A549 (cell line): ENCODE measurements around the gene DUSP23. TPM values are rescaled to one million over a fixed set of nuclear protein-coding genes. Genes with fewer than 3 reads are reported as not detected.

Source experiments
- ATAC-seq, 2 experiments: fragments of 200-7000 bp in 1 of 2; fragments of >200 bp in 1 of 2; cut with Nextera tagmentation in 1 of 2; cut with Tn5 transposase in 1 of 2; 3 replicates each; pipeline versions ENCODE4 v1.8.0 to v1.9.1; 2018 to 2020; ENCODE audit warnings: mild to moderate bottlenecking in 1 of 2, moderate library complexity in 1 of 2
- CTCF ChIA-PET: fragments of 300-600 bp; sonication (Branson Sonifier 250); formaldehyde crosslinking; extraction: SDS; loops from one replicate; lab custom pipeline; 2021; ENCODE audit warnings: antibody characterized with exemption, inconsistent platforms; lab: Yijun Ruan, JAX
- POLR2A ChIA-PET: fragments of 350-600 bp; formaldehyde crosslinking; extraction: SDS; loops from one replicate; lab custom pipeline; 2021; ENCODE audit warnings: antibody characterized with exemption, inconsistent platforms; lab: Yijun Ruan, JAX
- DNase-seq, 2 experiments: peaks; one replicate each; pipeline versions ENCODE4 v3.0.0 to v3.0.0-alpha.2; 2011 to 2016; ENCODE audit warnings: low read depth in 1 of 2, low spot score in 1 of 2
- FAIRE-seq: peaks from 2 replicates; lab custom pipeline; 2011; peaks lifted over from hg19 to GRCh38; lab: Jason Lieb, UNC
- H3K27ac ChIP-seq, 2 experiments: fragments of >200 bp; sonication (Bioruptor Twin); formaldehyde crosslinking; 3 replicates each; pipeline ENCODE4 v1.5.1; 2016 to 2017
- H3K4me1 ChIP-seq: fragments of >200 bp; sonication (Bioruptor Twin); formaldehyde crosslinking; 3 replicates; pipeline ENCODE4 v1.6.1; 2016
- H3K4me2 ChIP-seq: fragments of >200 bp; sonication (Bioruptor Twin); formaldehyde crosslinking; 3 replicates; pipeline ENCODE4 v1.6.1; 2016
- H3K4me3 ChIP-seq: fragments of >200 bp; sonication (Bioruptor Twin); formaldehyde crosslinking; 3 replicates; pipeline ENCODE4 v1.5.1; 2016
- H3K9me3 ChIP-seq: fragments of >200 bp; sonication (Bioruptor Twin); formaldehyde crosslinking; 3 replicates; pipeline ENCODE4 v1.6.1; 2016
- CHD2 ChIP-seq: fragments of 150-350 bp; IDR thresholded peaks from 2 replicates; pipeline ENCODE4 v1.6.1; 2014; ENCODE audit warnings: low read length; ENCODE audit not compliant: partially characterized antibody
- CHD4 ChIP-seq: fragments of 200-600 bp; sonication (generic); IDR thresholded peaks from 2 replicates; pipeline ENCODE4 v1.6.1; 2016; ENCODE audit warnings: antibody characterized with exemption, mild to moderate bottlenecking, borderline replicate concordance
- ESRRA ChIP-seq: fragments of 150-350 bp; IDR thresholded peaks from 2 replicates; pipeline ENCODE4 v1.6.1; 2014; ENCODE audit warnings: mild to moderate bottlenecking, low read length, borderline replicate concordance
- FOSB ChIP-seq: fragments of 250-450 bp; sonication (Bioruptor Pico); IDR thresholded peaks from 2 replicates; pipeline ENCODE4 v1.5.0; 2020; ENCODE audit warnings: mild to moderate bottlenecking, moderate library complexity
- FOXS1 ChIP-seq: fragments of 250-450 bp; sonication (Bioruptor Pico); IDR thresholded peaks from 2 replicates; pipeline ENCODE4 v1.5.0; 2020; ENCODE audit warnings: mild to moderate bottlenecking, moderate library complexity
- GATA3 ChIP-seq: IDR thresholded peaks from 2 replicates; pipeline ENCODE4 v1.6.1; 2012; ENCODE audit warnings: borderline replicate concordance
- HDAC2 ChIP-seq: fragments of 200-600 bp; sonication (generic); IDR thresholded peaks from 2 replicates; pipeline ENCODE4 v1.6.1; 2016
- HOXA7 ChIP-seq: fragments of 250-450 bp; sonication (Bioruptor Pico); IDR thresholded peaks from 2 replicates; pipeline ENCODE4 v1.5.0; 2020; ENCODE audit warnings: mild to moderate bottlenecking, moderate library complexity
- JUNB ChIP-seq: fragments of >200 bp; sonication (Bioruptor Twin); formaldehyde crosslinking; IDR thresholded peaks from 2 replicates; pipeline ENCODE4 v1.6.1; 2016
- MAZ ChIP-seq: fragments of 150-350 bp; IDR thresholded peaks from 2 replicates; pipeline ENCODE4 v1.6.1; 2014; ENCODE audit warnings: antibody characterized with exemption, low read depth, low read length, borderline replicate concordance
- NFE2L2 ChIP-seq: fragments of 150-350 bp; conservative IDR thresholded peaks from 2 replicates; pipeline ENCODE4 v1.6.1; 2014; ENCODE audit warnings: low read length
- NR3C1 ChIP-seq: fragments of >200 bp; sonication (Bioruptor Twin); formaldehyde crosslinking; IDR thresholded peaks from 3 replicates; pipeline ENCODE4 v1.6.1; 2017
- PHF8 ChIP-seq: fragments of 200-600 bp; sonication (generic); IDR thresholded peaks from 2 replicates; pipeline ENCODE4 v1.6.1; 2016; ENCODE audit warnings: low read depth, mild to moderate bottlenecking, antibody characterized with exemption, moderate library complexity, borderline replicate concordance
- POLR2A ChIP-seq: IDR thresholded peaks from 2 replicates; pipeline ENCODE4 v1.6.1; 2012; ENCODE audit warnings: mild to moderate bottlenecking, low read length
- RAD21 ChIP-seq, 2 experiments: fragments of >200 bp in 1 of 2; sonication (Bioruptor Twin) in 1 of 2; formaldehyde crosslinking in 1 of 2; IDR thresholded peaks in 1 of 2; conservative IDR thresholded peaks in 1 of 2; 2 replicates in 1 of 2; 3 replicates in 1 of 2; pipeline ENCODE4 v1.6.1; 2012 to 2018; ENCODE audit warnings: inconsistent platforms in 1 of 2
- RCOR1 ChIP-seq: fragments of 150-350 bp; IDR thresholded peaks from 2 replicates; pipeline ENCODE4 v1.6.1; 2014; ENCODE audit warnings: antibody characterized with exemption, low read length, low read depth
- TFCP2L1 ChIP-seq: fragments of 250-450 bp; sonication (Bioruptor Pico); IDR thresholded peaks from 2 replicates; pipeline ENCODE4 v1.5.0; 2021; ENCODE audit warnings: mild to moderate bottlenecking
- TP53 ChIP-seq: fragments of 250-450 bp; sonication (Bioruptor Pico); IDR thresholded peaks from 2 replicates; pipeline ENCODE4 v1.5.0; 2021; ENCODE audit warnings: mild to moderate bottlenecking, moderate library complexity
- ZC3H11A ChIP-seq: fragments of 450-650 bp; IDR thresholded peaks from 2 replicates; pipeline ENCODE4 v1.6.1; 2014; ENCODE audit warnings: antibody characterized with exemption, mild to moderate bottlenecking
- ZFP36 ChIP-seq: fragments of 450-650 bp; IDR thresholded peaks from 2 replicates; pipeline ENCODE4 v1.6.1; 2014; ENCODE audit warnings: borderline replicate concordance; ENCODE audit not compliant: partially characterized antibody
- ZNF302 ChIP-seq: fragments of 250-450 bp; sonication (Bioruptor Pico); IDR thresholded peaks from 2 replicates; pipeline ENCODE4 v1.9.0; 2021; ENCODE audit warnings: inconsistent platforms, mild to moderate bottlenecking, moderate library complexity
- WGBS: methylation state at CpG from one replicate; pipeline ENCODE4 v1.1.6; 2017; ENCODE audit errors: missing lambda C conversion rate; 5-methylcytosine and 5-hydroxymethylcytosine counted together
- polyA plus RNA-seq, 4 experiments: library from polyadenylated mRNA; depleted of rRNA in 3 of 4; stranded (reverse); fragments of >200 nt; fragmentation: RNase III in 1 of 4; extraction: RNeasy Plus Mini Kit Qiagen cat#74134 plus additional on column Dnase treatment in 1 of 4; gene quantifications; 2 replicates in 3 of 4; 3 replicates in 1 of 4; pipeline ENCODE4 v1.2.3, GENCODE V29; 2011 to 2017
- TF ChIP-seq, protein P1 (sequence below): fragments of 250-450 bp; sonication (Bioruptor Pico); IDR thresholded peaks from 2 replicates; pipeline ENCODE4 v1.5.0; 2021; ENCODE audit warnings: mild to moderate bottlenecking, moderate library complexity, borderline replicate concordance
- TF ChIP-seq, protein P2 (sequence below): IDR thresholded peaks from 2 replicates; pipeline ENCODE4 v1.6.1; 2012
- TF ChIP-seq, protein P3 (sequence below): IDR thresholded peaks from 2 replicates; pipeline ENCODE4 v1.6.1; 2012
- TF ChIP-seq, protein P4 (sequence below): fragments of >200 bp; sonication (Bioruptor Twin); formaldehyde crosslinking; IDR thresholded peaks from 3 replicates; pipeline ENCODE4 v1.5.1; 2016
- TF ChIP-seq, protein P5 (sequence below): fragments of 200-600 bp; sonication (generic); IDR thresholded peaks from 2 replicates; pipeline ENCODE4 v1.6.1; 2016; ENCODE audit warnings: antibody characterized with exemption, mild to moderate bottlenecking, moderate library complexity

DUSP23 gene
- polyA plus RNA-seq, 2 of the 4 experiments (the other 2 are of a cell fraction), result 32.3 to 60.1 TPM

DNA sequence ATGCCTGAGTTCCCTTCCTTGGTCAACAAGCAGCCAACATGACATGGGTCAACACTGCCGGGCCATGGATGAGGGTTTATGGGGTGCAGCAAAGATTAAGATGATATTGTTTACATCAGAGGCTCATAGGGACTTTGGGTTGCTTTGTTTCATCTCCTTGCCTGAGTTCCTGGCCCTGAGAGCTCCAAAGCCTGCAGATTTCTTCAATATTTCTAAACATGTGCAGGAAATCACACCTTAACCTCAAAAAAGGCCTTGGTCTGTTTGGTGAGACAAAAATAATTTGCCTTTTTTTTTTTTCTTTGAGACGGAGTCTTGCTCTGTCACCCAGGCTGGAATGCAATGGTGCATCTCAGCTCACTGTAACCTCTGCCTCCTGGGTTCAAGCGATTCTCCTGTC lies 46.8 kb downstream of the DUSP23 start:
- ChIA-PET POLR2A (no interaction called here), CTCF (interaction anchor here (1.1 to 8.9 kb wide), 3 partner anchors 29 to 51 kb away, joined by 3 to 55 read pairs (median 4); no protein-coding TSS in a partner anchor)
- FAIRE-seq (no peak), ATAC-seq (no peak), DNase-seq (no peak)
- Histone ChIP-seq H3K9me3 (no peaks in the 10 kb centered on the region), H3K4me2 (no peak overlapping the region), H3K4me3 (no peak overlapping the region), H3K4me1 (no peaks in the 10 kb centered on the region), H3K27ac (no peak overlapping the region)
- TF ChIP-seq ESRRA (no peak), ZFP36 (no peak), HOXA7 (CRISPR knock-in tag) (no peak), RCOR1 (no peak), RAD21 (conservative IDR thresholded peaks at IDR 0.05 in 1 of 2, IDR thresholded peaks at IDR 0.05 in 1 of 2) (no peak), POLR2A (no peak), FOSB (CRISPR knock-in tag) (no peak)
- TF ChIP-seq, protein P1, sequence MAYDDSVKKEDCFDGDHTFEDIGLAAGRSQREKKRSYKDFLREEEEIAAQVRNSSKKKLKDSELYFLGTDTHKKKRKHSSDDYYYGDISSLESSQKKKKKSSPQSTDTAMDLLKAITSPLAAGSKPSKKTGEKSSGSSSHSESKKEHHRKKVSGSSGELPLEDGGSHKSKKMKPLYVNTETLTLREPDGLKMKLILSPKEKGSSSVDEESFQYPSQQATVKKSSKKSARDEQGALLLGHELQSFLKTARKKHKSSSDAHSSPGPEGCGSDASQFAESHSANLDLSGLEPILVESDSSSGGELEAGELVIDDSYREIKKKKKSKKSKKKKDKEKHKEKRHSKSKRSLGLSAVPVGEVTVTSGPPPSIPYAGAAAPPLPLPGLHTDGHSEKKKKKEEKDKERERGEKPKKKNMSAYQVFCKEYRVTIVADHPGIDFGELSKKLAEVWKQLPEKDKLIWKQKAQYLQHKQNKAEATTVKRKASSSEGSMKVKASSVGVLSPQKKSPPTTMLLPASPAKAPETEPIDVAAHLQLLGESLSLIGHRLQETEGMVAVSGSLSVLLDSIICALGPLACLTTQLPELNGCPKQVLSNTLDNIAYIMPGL (CRISPR knock-in tag), result no peak
- WGBS, result 79% methylated on average over 3 of the region's 3 CpGs

DNA sequence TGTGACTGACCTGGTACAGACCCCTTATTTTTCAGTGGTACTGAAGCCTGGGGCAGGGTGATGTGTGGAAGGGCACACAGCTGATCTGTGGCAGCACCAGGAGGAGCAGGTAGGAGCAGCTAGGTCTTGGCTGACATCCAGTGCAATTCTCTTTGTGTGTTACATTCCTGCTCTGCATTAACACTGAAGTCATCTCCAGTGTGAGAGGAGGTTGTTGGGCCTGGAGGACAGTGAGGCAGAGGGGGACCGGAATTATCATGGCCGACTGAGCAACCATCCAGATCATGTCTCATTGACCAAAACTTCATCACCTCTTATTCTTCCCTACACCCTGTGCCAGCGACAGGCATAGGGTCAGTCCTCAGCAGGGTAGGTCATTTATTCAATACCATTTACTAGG lies 47.4 kb downstream of the DUSP23 start:
- ChIA-PET POLR2A (no interaction called here), CTCF (interaction anchor here (1.1 to 8.9 kb wide), 3 partner anchors 8 to 30 kb away, joined by 3 to 55 read pairs (median 8); no protein-coding TSS in a partner anchor)
- H3K4me3 ChIP-seq, result no peak overlapping the region
- ATAC-seq, result no peak
- no peak for FAIRE-seq
- DNase-seq, result no peak
- WGBS, result 81% methylated on average over 3 of the region's 3 CpGs
- TF ChIP-seq NR3C1 (no peak), FOXS1 (CRISPR knock-in tag) (no peak), MAZ (no peak), CHD2 (no peak), CHD4 (no peak), JUNB (no peak), NFE2L2 (no peak), TP53 (CRISPR knock-in tag) (no peak), TFCP2L1 (no peak)
- no peak overlapping the region for H3K27ac ChIP-seq
- H3K9me3 ChIP-seq, result no peaks in the 10 kb centered on the region
- no peaks in the 10 kb centered on the region for H3K4me1 ChIP-seq
- no peak overlapping the region for H3K4me2 ChIP-seq

DNA sequence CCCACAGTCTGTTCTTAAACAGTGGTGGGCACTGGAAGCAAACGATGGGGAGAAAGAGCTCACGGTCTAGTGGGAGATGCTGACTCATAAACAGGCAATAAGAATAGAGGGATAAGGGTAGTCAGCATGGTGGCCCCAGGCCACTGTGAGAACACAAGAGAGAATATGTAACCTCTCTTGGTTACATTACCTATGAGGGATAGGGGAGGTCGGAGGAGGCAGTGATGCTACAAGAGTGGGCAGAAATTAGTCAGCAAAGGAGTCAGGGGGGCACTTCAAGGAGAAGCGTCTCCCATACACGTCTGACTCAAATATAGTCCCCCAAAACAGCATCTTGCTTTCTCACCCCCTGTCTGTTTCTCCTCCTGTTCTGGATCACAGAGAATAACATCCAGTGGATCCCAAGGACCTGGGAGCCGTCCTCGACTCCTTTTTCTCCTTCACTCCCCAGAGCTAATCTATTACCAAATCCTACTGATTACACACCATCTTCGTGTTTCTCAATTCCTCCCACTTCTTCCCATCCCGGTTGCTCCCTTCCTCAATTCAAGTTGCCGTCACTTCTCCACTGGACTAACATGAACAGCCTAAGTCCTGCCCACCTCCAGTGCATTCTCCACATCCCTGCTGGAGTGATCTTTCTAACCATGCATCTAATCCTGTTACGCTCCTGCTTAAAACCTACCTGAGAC lies 48.0 kb downstream of the DUSP23 start:
- no peak overlapping the region for H3K4me2 ChIP-seq
- FAIRE-seq (no peak), ATAC-seq (peak in 1 of 2 experiments; percentile 44; a peak in 3 of 6 replicates), DNase-seq (no peak)
- ChIA-PET POLR2A (no interaction called here), CTCF (interaction anchor here (1.0 to 8.9 kb wide), 7 partner anchors 9 to 178 kb away, joined by 3 to 55 read pairs (median 5); no protein-coding TSS in a partner anchor)
- no peaks in the 10 kb centered on the region for H3K4me1 ChIP-seq
- H3K27ac ChIP-seq, result no peak overlapping the region
- 83% methylated on average over 11 of the region's 11 CpGs for WGBS
- H3K9me3 ChIP-seq, result no peaks in the 10 kb centered on the region
- no peak overlapping the region for H3K4me3 ChIP-seq
- no peak for TF ChIP-seq TP53 (CRISPR knock-in tag)
- TF ChIP-seq ZFP36, result no peak
- TF ChIP-seq, protein P2, sequence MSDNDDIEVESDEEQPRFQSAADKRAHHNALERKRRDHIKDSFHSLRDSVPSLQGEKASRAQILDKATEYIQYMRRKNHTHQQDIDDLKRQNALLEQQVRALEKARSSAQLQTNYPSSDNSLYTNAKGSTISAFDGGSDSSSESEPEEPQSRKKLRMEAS, result no peak
- no peak for TF ChIP-seq ZNF302 (CRISPR knock-in tag)
- TF ChIP-seq, protein P3, sequence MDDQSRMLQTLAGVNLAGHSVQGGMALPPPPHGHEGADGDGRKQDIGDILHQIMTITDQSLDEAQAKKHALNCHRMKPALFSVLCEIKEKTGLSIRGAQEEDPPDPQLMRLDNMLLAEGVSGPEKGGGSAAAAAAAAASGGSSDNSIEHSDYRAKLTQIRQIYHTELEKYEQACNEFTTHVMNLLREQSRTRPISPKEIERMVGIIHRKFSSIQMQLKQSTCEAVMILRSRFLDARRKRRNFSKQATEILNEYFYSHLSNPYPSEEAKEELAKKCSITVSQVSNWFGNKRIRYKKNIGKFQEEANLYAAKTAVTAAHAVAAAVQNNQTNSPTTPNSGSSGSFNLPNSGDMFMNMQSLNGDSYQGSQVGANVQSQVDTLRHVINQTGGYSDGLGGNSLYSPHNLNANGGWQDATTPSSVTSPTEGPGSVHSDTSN, result no peak
- TF ChIP-seq, protein P4, sequence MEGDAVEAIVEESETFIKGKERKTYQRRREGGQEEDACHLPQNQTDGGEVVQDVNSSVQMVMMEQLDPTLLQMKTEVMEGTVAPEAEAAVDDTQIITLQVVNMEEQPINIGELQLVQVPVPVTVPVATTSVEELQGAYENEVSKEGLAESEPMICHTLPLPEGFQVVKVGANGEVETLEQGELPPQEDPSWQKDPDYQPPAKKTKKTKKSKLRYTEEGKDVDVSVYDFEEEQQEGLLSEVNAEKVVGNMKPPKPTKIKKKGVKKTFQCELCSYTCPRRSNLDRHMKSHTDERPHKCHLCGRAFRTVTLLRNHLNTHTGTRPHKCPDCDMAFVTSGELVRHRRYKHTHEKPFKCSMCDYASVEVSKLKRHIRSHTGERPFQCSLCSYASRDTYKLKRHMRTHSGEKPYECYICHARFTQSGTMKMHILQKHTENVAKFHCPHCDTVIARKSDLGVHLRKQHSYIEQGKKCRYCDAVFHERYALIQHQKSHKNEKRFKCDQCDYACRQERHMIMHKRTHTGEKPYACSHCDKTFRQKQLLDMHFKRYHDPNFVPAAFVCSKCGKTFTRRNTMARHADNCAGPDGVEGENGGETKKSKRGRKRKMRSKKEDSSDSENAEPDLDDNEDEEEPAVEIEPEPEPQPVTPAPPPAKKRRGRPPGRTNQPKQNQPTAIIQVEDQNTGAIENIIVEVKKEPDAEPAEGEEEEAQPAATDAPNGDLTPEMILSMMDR, result no peak
- TF ChIP-seq, protein P5, sequence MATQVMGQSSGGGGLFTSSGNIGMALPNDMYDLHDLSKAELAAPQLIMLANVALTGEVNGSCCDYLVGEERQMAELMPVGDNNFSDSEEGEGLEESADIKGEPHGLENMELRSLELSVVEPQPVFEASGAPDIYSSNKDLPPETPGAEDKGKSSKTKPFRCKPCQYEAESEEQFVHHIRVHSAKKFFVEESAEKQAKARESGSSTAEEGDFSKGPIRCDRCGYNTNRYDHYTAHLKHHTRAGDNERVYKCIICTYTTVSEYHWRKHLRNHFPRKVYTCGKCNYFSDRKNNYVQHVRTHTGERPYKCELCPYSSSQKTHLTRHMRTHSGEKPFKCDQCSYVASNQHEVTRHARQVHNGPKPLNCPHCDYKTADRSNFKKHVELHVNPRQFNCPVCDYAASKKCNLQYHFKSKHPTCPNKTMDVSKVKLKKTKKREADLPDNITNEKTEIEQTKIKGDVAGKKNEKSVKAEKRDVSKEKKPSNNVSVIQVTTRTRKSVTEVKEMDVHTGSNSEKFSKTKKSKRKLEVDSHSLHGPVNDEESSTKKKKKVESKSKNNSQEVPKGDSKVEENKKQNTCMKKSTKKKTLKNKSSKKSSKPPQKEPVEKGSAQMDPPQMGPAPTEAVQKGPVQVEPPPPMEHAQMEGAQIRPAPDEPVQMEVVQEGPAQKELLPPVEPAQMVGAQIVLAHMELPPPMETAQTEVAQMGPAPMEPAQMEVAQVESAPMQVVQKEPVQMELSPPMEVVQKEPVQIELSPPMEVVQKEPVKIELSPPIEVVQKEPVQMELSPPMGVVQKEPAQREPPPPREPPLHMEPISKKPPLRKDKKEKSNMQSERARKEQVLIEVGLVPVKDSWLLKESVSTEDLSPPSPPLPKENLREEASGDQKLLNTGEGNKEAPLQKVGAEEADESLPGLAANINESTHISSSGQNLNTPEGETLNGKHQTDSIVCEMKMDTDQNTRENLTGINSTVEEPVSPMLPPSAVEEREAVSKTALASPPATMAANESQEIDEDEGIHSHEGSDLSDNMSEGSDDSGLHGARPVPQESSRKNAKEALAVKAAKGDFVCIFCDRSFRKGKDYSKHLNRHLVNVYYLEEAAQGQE, result no peak
- no peak for TF ChIP-seq HDAC2
- no peak for TF ChIP-seq PHF8
- TF ChIP-seq MAZ, result no peak
- TF ChIP-seq ZC3H11A, result no peak
- TF ChIP-seq GATA3, result no peak
